HEK293 (cell line): Measurements from ENCODE around the gene KCNIP4.
A peak's percentile ranks its signal among the peaks of the same experiment; 100 is the strongest.

Experiments
- CTCF ChIA-PET: fragments of 350-600 bp; formaldehyde crosslinking; extraction: SDS; loops from one replicate; lab custom pipeline; 2021; ENCODE audit warnings: antibody characterized with exemption; lab: Yijun Ruan, JAX
- POLR2A ChIA-PET: fragments of 300-600 bp; formaldehyde crosslinking; extraction: SDS; loops from one replicate; lab custom pipeline; 2020; ENCODE audit warnings: antibody characterized with exemption, inconsistent platforms; lab: Yijun Ruan, JAX
- H3K27ac ChIP-seq: fragments of 200-500 bp; sonication (Bioruptor generic); 2 replicates; pipeline ENCODE4 v1.5.1; 2014; ENCODE audit warnings: low read depth, low read length, control low read depth, inconsistent platforms; ENCODE audit errors: extremely low read depth
- H3K36me3 ChIP-seq, 2 experiments: fragments of 200-500 bp in 1 of 2; sonication (Bioruptor generic) in 1 of 2; 1 replicate in 1 of 2; 2 replicates in 1 of 2; pipeline ENCODE4 v1.5.1; 2014 to 2017; ENCODE audit warnings: inconsistent platforms in 2 of 2, low read length in 2 of 2; ENCODE audit not compliant: control insufficient read depth in 2 of 2, insufficient read depth in 1 of 2
- H3K4me1 ChIP-seq: fragments of 200-500 bp; sonication (Bioruptor generic); 2 replicates; pipeline ENCODE4 v1.5.1; 2014; ENCODE audit warnings: mild to moderate bottlenecking, low read length, inconsistent platforms; ENCODE audit not compliant: control insufficient read depth, insufficient read depth
- H3K4me3 ChIP-seq: 2 replicates; pipeline ENCODE4 v1.5.1; 2011; ENCODE audit warnings: low read depth, mild to moderate bottlenecking, control low read depth, low read length, moderate library complexity
- H3K9me3 ChIP-seq: fragments of 200-500 bp; sonication (Bioruptor generic); 2 replicates; pipeline ENCODE4 v1.5.1; 2014; ENCODE audit warnings: low read depth, low read length, inconsistent platforms; ENCODE audit not compliant: control insufficient read depth, insufficient read depth
- GLI4 ChIP-seq: fragments of 450-650 bp; formaldehyde crosslinking; IDR thresholded peaks from 2 replicates; pipeline ENCODE4 v1.5.1; 2016; ENCODE audit warnings: missing biosample characterization, missing genetic modification characterization
- MEIS1 ChIP-seq: sonication (generic); formaldehyde crosslinking; IDR thresholded peaks from 2 replicates; pipeline ENCODE4 v1.8.1; 2022; ENCODE audit warnings: missing genetic modification reagents, mild to moderate bottlenecking, borderline replicate concordance
- PRDM1 ChIP-seq: fragments of 450-650 bp; formaldehyde crosslinking; IDR thresholded peaks from 2 replicates; pipeline ENCODE4; 2016; ENCODE audit warnings: missing biosample characterization, missing genetic modification characterization
- REPIN1 ChIP-seq: fragments of 450-650 bp; formaldehyde crosslinking; IDR thresholded peaks from 2 replicates; pipeline ENCODE4 v1.5.1; 2017; ENCODE audit warnings: missing biosample characterization, missing genetic modification characterization, low read depth
- ZBTB11 ChIP-seq: fragments of 450-650 bp; formaldehyde crosslinking; conservative IDR thresholded peaks from 2 replicates; pipeline ENCODE4 v1.5.1; 2016; ENCODE audit warnings: low read depth, missing biosample characterization, missing genetic modification characterization
- ZFP69B ChIP-seq: fragments of 450-650 bp; formaldehyde crosslinking; IDR thresholded peaks from 2 replicates; pipeline ENCODE4 v1.5.1; 2016; ENCODE audit warnings: missing biosample characterization, missing genetic modification characterization
- ZNF394 ChIP-seq: fragments of 450-650 bp; formaldehyde crosslinking; IDR thresholded peaks from 2 replicates; pipeline ENCODE4 v1.5.1; 2016; ENCODE audit warnings: missing biosample characterization, missing genetic modification characterization, mild to moderate bottlenecking, moderate library complexity, borderline replicate concordance
- ZNF426 ChIP-seq: fragments of 450-650 bp; formaldehyde crosslinking; IDR thresholded peaks from 2 replicates; pipeline ENCODE4 v1.5.1; 2017; ENCODE audit warnings: missing biosample characterization, missing genetic modification characterization, mild to moderate bottlenecking, inconsistent platforms, moderate library complexity
- ZNF488 ChIP-seq: fragments of 450-650 bp; formaldehyde crosslinking; IDR thresholded peaks from 2 replicates; pipeline ENCODE4 v1.5.1; 2016; ENCODE audit warnings: missing biosample characterization, missing genetic modification characterization
- ZNF501 ChIP-seq: fragments of 450-650 bp; formaldehyde crosslinking; IDR thresholded peaks from 2 replicates; pipeline ENCODE4 v1.5.1; 2016; ENCODE audit warnings: missing biosample characterization, missing genetic modification characterization
- ZNF518A ChIP-seq: fragments of 450-650 bp; formaldehyde crosslinking; conservative IDR thresholded peaks from 2 replicates; pipeline ENCODE4 v1.5.1; 2016; ENCODE audit warnings: low read depth, missing biosample characterization, missing genetic modification characterization
- ZNF521 ChIP-seq: fragments of 450-650 bp; formaldehyde crosslinking; IDR thresholded peaks from 2 replicates; pipeline ENCODE4 v1.5.1; 2017; ENCODE audit warnings: missing biosample characterization, mild to moderate bottlenecking, missing genetic modification characterization
- ZNF549 ChIP-seq: fragments of 450-650 bp; IDR thresholded peaks from 2 replicates; pipeline ENCODE4 v1.5.1; 2018; ENCODE audit warnings: missing biosample characterization, missing genetic modification characterization, mild to moderate bottlenecking, inconsistent platforms, moderate library complexity
- ZNF658 ChIP-seq: fragments of 450-650 bp; formaldehyde crosslinking; IDR thresholded peaks from 2 replicates; pipeline ENCODE4; 2016; ENCODE audit warnings: missing biosample characterization, missing genetic modification characterization
- ZXDB ChIP-seq: fragments of 450-650 bp; formaldehyde crosslinking; IDR thresholded peaks from 2 replicates; pipeline ENCODE4 v1.5.1; 2016; ENCODE audit warnings: missing biosample characterization, missing genetic modification characterization
- TF ChIP-seq, protein P1 (sequence below): fragments of 450-650 bp; formaldehyde crosslinking; IDR thresholded peaks from 2 replicates; pipeline ENCODE4 v1.5.1; 2016; ENCODE audit warnings: missing biosample characterization, missing genetic modification characterization
- TF ChIP-seq, protein P2 (sequence below): fragments of 450-650 bp; formaldehyde crosslinking; IDR thresholded peaks from 2 replicates; pipeline ENCODE4 v1.5.1; 2016; ENCODE audit warnings: missing biosample characterization, missing genetic modification characterization

Gene KCNIP4

GRCh38 chr4:21896767-21897166, 51.8 kb downstream of the KCNIP4 start (continued):
- peak; percentile 50 for TF ChIP-seq ZBTB11
- TF ChIP-seq ZNF394, result peak; percentile 63; the same call in 1 of the 2 replicates
- TF ChIP-seq ZNF518A (tag by site-specific recombination), result 0 out of 2 replicates have a peak, but pooled peaks have one; percentile 48
- TF ChIP-seq MEIS1 (CRISPR knock-in tag), result no peak
- peak; percentile 59 for TF ChIP-seq ZNF426 (tag by site-specific recombination)
- TF ChIP-seq REPIN1 (tag by site-specific recombination), result no peak
- no peak for TF ChIP-seq ZNF521
- TF ChIP-seq, protein P1, sequence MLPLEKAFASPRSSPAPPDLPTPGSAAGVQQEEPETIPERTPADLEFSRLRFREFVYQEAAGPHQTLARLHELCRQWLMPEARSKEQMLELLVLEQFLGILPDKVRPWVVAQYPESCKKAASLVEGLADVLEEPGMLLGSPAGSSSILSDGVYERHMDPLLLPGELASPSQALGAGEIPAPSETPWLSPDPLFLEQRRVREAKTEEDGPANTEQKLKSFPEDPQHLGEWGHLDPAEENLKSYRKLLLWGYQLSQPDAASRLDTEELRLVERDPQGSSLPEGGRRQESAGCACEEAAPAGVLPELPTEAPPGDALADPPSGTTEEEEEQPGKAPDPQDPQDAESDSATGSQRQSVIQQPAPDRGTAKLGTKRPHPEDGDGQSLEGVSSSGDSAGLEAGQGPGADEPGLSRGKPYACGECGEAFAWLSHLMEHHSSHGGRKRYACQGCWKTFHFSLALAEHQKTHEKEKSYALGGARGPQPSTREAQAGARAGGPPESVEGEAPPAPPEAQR, result no peak
- TF ChIP-seq ZNF501 (tag by site-specific recombination), result no peak
- TF ChIP-seq ZNF658 (tag by site-specific recombination), result no peak
- TF ChIP-seq PRDM1, result no peak
- TF ChIP-seq ZXDB (tag by site-specific recombination), result no peak

DNA sequence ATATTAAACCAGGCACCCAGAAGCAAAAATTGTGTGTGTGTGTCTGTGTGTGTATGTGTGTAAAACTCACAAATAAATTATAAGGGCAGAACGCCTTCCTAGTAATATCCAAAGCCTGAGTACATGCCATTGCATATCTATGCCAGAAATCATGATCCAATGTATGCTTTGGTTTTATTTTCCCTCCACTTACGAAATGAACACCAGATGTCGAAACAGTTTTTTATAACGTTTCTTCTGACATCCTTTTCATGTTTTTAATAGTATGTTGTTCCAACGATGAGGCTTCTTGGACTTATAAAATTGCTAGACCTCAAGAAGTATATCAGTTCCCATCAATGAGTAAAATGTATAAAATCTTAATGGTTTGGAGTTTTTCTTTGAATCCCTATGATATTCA, 55.4 kb downstream of the KCNIP4 start:
- no peak for TF ChIP-seq ZNF501 (tag by site-specific recombination)
- TF ChIP-seq ZNF549, result no peak
- TF ChIP-seq GLI4 (tag by site-specific recombination), result no peak
- TF ChIP-seq, protein P2, sequence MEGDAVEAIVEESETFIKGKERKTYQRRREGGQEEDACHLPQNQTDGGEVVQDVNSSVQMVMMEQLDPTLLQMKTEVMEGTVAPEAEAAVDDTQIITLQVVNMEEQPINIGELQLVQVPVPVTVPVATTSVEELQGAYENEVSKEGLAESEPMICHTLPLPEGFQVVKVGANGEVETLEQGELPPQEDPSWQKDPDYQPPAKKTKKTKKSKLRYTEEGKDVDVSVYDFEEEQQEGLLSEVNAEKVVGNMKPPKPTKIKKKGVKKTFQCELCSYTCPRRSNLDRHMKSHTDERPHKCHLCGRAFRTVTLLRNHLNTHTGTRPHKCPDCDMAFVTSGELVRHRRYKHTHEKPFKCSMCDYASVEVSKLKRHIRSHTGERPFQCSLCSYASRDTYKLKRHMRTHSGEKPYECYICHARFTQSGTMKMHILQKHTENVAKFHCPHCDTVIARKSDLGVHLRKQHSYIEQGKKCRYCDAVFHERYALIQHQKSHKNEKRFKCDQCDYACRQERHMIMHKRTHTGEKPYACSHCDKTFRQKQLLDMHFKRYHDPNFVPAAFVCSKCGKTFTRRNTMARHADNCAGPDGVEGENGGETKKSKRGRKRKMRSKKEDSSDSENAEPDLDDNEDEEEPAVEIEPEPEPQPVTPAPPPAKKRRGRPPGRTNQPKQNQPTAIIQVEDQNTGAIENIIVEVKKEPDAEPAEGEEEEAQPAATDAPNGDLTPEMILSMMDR (tag by site-specific recombination), result no peak
- no peak for TF ChIP-seq ZFP69B (tag by site-specific recombination)
- no peak for TF ChIP-seq ZNF488
- Histone ChIP-seq H3K4me3 (no peak overlapping the region), H3K4me1 (no peaks in the 10 kb centered on the region), H3K27ac (no peak overlapping the region), H3K9me3 (no peaks in the 10 kb centered on the region), H3K36me3 (no peaks in the 10 kb centered on the region)
- ChIA-PET CTCF (no interaction called here), POLR2A (no interaction called here)
